H9 (cell line): Measurements from ENCODE around the gene HMG20B. TPM values are rescaled to one million over a fixed set of nuclear protein-coding genes. Genes with fewer than 3 reads are reported as not detected.

Experiments used
- DNase-seq: peaks from one replicate; pipeline ENCODE4 v3.0.0-alpha.2; 2017
- H2AFZ ChIP-seq: one replicate; pipeline ENCODE4 v1.6.1; 2013; ENCODE audit warnings: mild to moderate bottlenecking, low read length, control low read depth, moderate library complexity
- H2AK5ac ChIP-seq: 2 replicates; pipeline ENCODE4 v1.6.1; 2013; ENCODE audit warnings: low read length, control low read depth, mixed read lengths; ENCODE audit not compliant: insufficient read length
- H2BK120ac ChIP-seq: one replicate; pipeline ENCODE4 v1.6.1; 2013; ENCODE audit warnings: low read depth, mild to moderate bottlenecking, low read length, control low read depth, inconsistent platforms; ENCODE audit not compliant: poor library complexity, severe bottlenecking
- H2BK12ac ChIP-seq: 2 replicates; pipeline ENCODE4 v1.6.1; 2013; ENCODE audit warnings: low read length, control low read depth, mixed read lengths, low read depth; ENCODE audit not compliant: insufficient read length
- H2BK15ac ChIP-seq: 2 replicates; pipeline ENCODE4 v1.6.1; 2013; ENCODE audit warnings: low read depth, low read length, control low read depth
- H2BK20ac ChIP-seq: one replicate; pipeline ENCODE4 v1.6.1; 2013; ENCODE audit warnings: low read depth, mild to moderate bottlenecking, low read length, control low read depth, inconsistent platforms; ENCODE audit not compliant: poor library complexity, severe bottlenecking
- H2BK5ac ChIP-seq: 2 replicates; pipeline ENCODE4 v1.6.1; 2013; ENCODE audit warnings: low read length, control low read depth, mixed read lengths; ENCODE audit not compliant: insufficient read length
- H3K14ac ChIP-seq: 2 replicates; pipeline ENCODE4 v1.6.1; 2013; ENCODE audit warnings: low read length, control low read depth; ENCODE audit not compliant: insufficient read depth
- H3K18ac ChIP-seq: 2 replicates; pipeline ENCODE4 v1.6.1; 2013; ENCODE audit warnings: low read depth, mild to moderate bottlenecking, mixed read lengths, low read length, control low read depth; ENCODE audit not compliant: insufficient read length
- H3K23ac ChIP-seq: 2 replicates; pipeline ENCODE4 v1.6.1; 2013; ENCODE audit warnings: low read length, control low read depth, mixed read lengths, low read depth; ENCODE audit not compliant: insufficient read length
- H3K23me2 ChIP-seq: 2 replicates; pipeline ENCODE4 v1.6.1; 2013; ENCODE audit warnings: low read depth, mild to moderate bottlenecking, mixed read lengths, low read length, control low read depth; ENCODE audit not compliant: insufficient read length, poor library complexity, severe bottlenecking
- H3K27ac ChIP-seq: 2 replicates; pipeline ENCODE4 v1.5.1; 2013; ENCODE audit warnings: low read length, control low read depth, mixed read lengths, low read depth; ENCODE audit not compliant: insufficient read length
- H3K27me3 ChIP-seq: 2 replicates; pipeline ENCODE4 v1.6.1; 2013; ENCODE audit warnings: low read length, control low read depth, inconsistent platforms; ENCODE audit not compliant: insufficient read depth
- H3K4ac ChIP-seq: 2 replicates; pipeline ENCODE4 v1.6.1; 2013; ENCODE audit warnings: low read depth, mild to moderate bottlenecking, control low read depth, inconsistent platforms, low read length, moderate library complexity
- H3K4me1 ChIP-seq: 2 replicates; pipeline ENCODE4 v1.6.1; 2013; ENCODE audit warnings: low read length, control low read depth, inconsistent platforms; ENCODE audit not compliant: insufficient read depth
- H3K4me2 ChIP-seq: 2 replicates; pipeline ENCODE4 v1.6.1; 2013; ENCODE audit warnings: low read length, control low read depth, mixed read lengths; ENCODE audit not compliant: insufficient read length, insufficient read depth
- H3K56ac ChIP-seq: 2 replicates; pipeline ENCODE4 v1.6.1; 2013; ENCODE audit warnings: low read depth, mild to moderate bottlenecking, mixed read lengths, low read length, control low read depth; ENCODE audit not compliant: insufficient read length
- H3K79me1 ChIP-seq: 2 replicates; pipeline ENCODE4 v1.6.1; 2013; ENCODE audit warnings: low read depth, mild to moderate bottlenecking, moderate library complexity, low read length, control low read depth, inconsistent platforms; ENCODE audit not compliant: insufficient read depth, poor library complexity, severe bottlenecking
- H3K79me2 ChIP-seq: 2 replicates; pipeline ENCODE4 v1.6.1; 2013; ENCODE audit warnings: low read length, control low read depth, inconsistent platforms; ENCODE audit not compliant: insufficient read depth
- H3K9ac ChIP-seq: 2 replicates; pipeline ENCODE4 v1.6.1; 2013; ENCODE audit warnings: low read length, control low read depth, mixed read lengths; ENCODE audit not compliant: insufficient read length; ENCODE audit errors: extremely low read depth
- H3K9me3 ChIP-seq: one replicate; pipeline ENCODE4 v1.6.1; 2013; ENCODE audit warnings: low read depth, low read length, inconsistent platforms; ENCODE audit not compliant: control insufficient read depth
- H3T11ph ChIP-seq: one replicate; pipeline ENCODE4 v1.6.1; 2013; ENCODE audit warnings: mild to moderate bottlenecking, low read length, control low read depth, inconsistent platforms
- H4K20me1 ChIP-seq: one replicate; pipeline ENCODE4 v1.6.1; 2013; ENCODE audit not compliant: control insufficient read depth, insufficient read length, insufficient read depth
- H4K5ac ChIP-seq: 2 replicates; pipeline ENCODE4 v1.6.1; 2013; ENCODE audit warnings: low read depth, mild to moderate bottlenecking, mixed read lengths, low read length, control low read depth; ENCODE audit not compliant: insufficient read length
- H4K8ac ChIP-seq: replicated peaks from 2 replicates; pipeline ENCODE4 v1.6.1; 2013; ENCODE audit warnings: low read length, control low read depth, mixed read lengths, low read depth; ENCODE audit not compliant: insufficient read length
- H4K91ac ChIP-seq: 2 replicates; pipeline ENCODE4 v1.6.1; 2013; ENCODE audit warnings: low read depth, mild to moderate bottlenecking, moderate library complexity, mixed read lengths, low read length, control low read depth; ENCODE audit not compliant: insufficient read length
- H3K27ac Mint-ChIP-seq, 3 experiments: 2 replicates in 2 of 3; 3 replicates in 1 of 3; pipeline ENCODE4 v1.8.0; 2020 to 2021; ENCODE audit warnings: mixed read lengths in 3 of 3, mild to moderate bottlenecking in 1 of 3, moderate library complexity in 1 of 3
- H3K27me3 Mint-ChIP-seq: 2 replicates; pipeline ENCODE4 v1.8.0; 2021; ENCODE audit warnings: low read depth, mild to moderate bottlenecking, moderate library complexity, mixed read lengths
- H3K36me3 Mint-ChIP-seq, 3 experiments: 2 replicates in 2 of 3; 3 replicates in 1 of 3; pipeline ENCODE4 v1.8.0; 2020 to 2021; ENCODE audit warnings: low read depth in 3 of 3, mixed read lengths in 3 of 3; ENCODE audit not compliant: insufficient read depth in 1 of 3
- H3K4me1 Mint-ChIP-seq, 2 experiments: 2 replicates each; pipeline ENCODE4 v1.8.0; 2020; ENCODE audit warnings: mixed read lengths in 2 of 2
- H3K4me3 Mint-ChIP-seq, 2 experiments: 2 replicates in 1 of 2; 3 replicates in 1 of 2; pipeline ENCODE4 v1.8.0; 2020 to 2021; ENCODE audit warnings: mild to moderate bottlenecking in 2 of 2, mixed read lengths in 2 of 2, moderate library complexity in 1 of 2
- H3K9me3 Mint-ChIP-seq, 2 experiments: 2 replicates in 1 of 2; 3 replicates in 1 of 2; pipeline ENCODE4 v1.8.0; 2020; ENCODE audit warnings: mild to moderate bottlenecking in 2 of 2, mixed read lengths in 2 of 2, moderate library complexity in 1 of 2
- CTCF ChIP-seq: fragments of 200-600 bp; sonication (generic); conservative IDR thresholded peaks from 3 replicates; pipeline ENCODE4 v1.8.0; 2021; ENCODE audit warnings: antibody characterized with exemption, mild to moderate bottlenecking
- WGBS: extraction: QIAGEN DNeasy Blood & Tissue Kit; methylation state at CpG from one replicate; pipeline ENCODE4 v1.1.7; 2013; ENCODE audit warnings: missing lambda C conversion rate, low lambda C conversion rate, mixed read lengths; ENCODE audit not compliant: insufficient read length; ENCODE audit errors: extremely low coverage; 5-methylcytosine and 5-hydroxymethylcytosine counted together
- total RNA-seq: library from RNA; stranded (reverse); gene quantifications from 2 replicates; pipeline ENCODE4 v1.2.1, GENCODE V29; 2021

The HMG20B gene
- total RNA-seq, 1 experiment from 2014 or later: 58.1 TPM

- Histone ChIP-seq H2AFZ (no peak overlapping the region), H2AK5ac (no peak overlapping the region), H3T11ph (no peak overlapping the region), H4K20me1 (no peaks in the 10 kb centered on the region), H2BK5ac (no peak overlapping the region), H4K91ac (no peak overlapping the region), H3K27ac (no peak overlapping the region), H2BK15ac (no peak overlapping the region; the same call in 1 of the 2 replicates), H3K79me2 (no peaks in the 10 kb centered on the region), H2BK120ac (no peak overlapping the region), H3K4me2 (no peak overlapping the region), H3K56ac (no peak overlapping the region), H3K23ac (no peak overlapping the region), H3K18ac (no peak overlapping the region), H3K27me3 (peaks cover 4% of the 10 kb centered on the region; the same call in 1 of the 2 replicates), H2BK12ac (no peak overlapping the region), H3K23me2 (peaks cover 3% of the 10 kb centered on the region), H3K9me3 (no peaks in the 10 kb centered on the region), H4K5ac (no peak overlapping the region), H3K14ac (no peak overlapping the region), H3K4ac (no peak overlapping the region), H3K79me1 (no peaks in the 10 kb centered on the region), H3K9ac (no peak overlapping the region), H4K8ac (no peak overlapping the region), H3K4me1 (no peaks in the 10 kb centered on the region; the same call in 1 of the 2 replicates), H2BK20ac (no peak overlapping the region)
- H3K9me3 Mint-ChIP-seq: peaks cover 13 to 17% of the 10 kb centered on the region in 2 experiments
- H3K4me3 Mint-ChIP-seq: no peak overlapping the region
- no peak overlapping the region for H3K27ac Mint-ChIP-seq
- H3K27me3 Mint-ChIP-seq: peaks cover 75% of the 10 kb centered on the region
- no peaks in the 10 kb centered on the region; a peak in 1 of 7 replicates for H3K36me3 Mint-ChIP-seq
- no CpG with 5 or more reads among the region's 22 CpGs for WGBS
- DNase-seq: no peak
- TF ChIP-seq CTCF: no peak
- no peaks in the 10 kb centered on the region for H3K4me1 Mint-ChIP-seq
Measured at GRCh38 chr19:3589949-3590348, 17.2 kb downstream of the HMG20B start.
